Astrocyte (in vitro differentiated cells and primary cell): ENCODE results near the gene TCEAL8.

ENCODE experiments used
- EZH2 ChIP-seq: IDR thresholded peaks from 2 replicates; pipeline ENCODE4 v1.6.1; 2012; ENCODE audit warnings: mild to moderate bottlenecking, low read length, inconsistent platforms; ENCODE audit not compliant: insufficient read depth
- TF ChIP-seq, protein P1 (sequence below): IDR thresholded peaks from 2 replicates; pipeline ENCODE4 v1.5.1; 2011; ENCODE audit warnings: low read depth, mild to moderate bottlenecking, inconsistent platforms, low read length, moderate library complexity; ENCODE audit not compliant: insufficient read depth

DNA sequence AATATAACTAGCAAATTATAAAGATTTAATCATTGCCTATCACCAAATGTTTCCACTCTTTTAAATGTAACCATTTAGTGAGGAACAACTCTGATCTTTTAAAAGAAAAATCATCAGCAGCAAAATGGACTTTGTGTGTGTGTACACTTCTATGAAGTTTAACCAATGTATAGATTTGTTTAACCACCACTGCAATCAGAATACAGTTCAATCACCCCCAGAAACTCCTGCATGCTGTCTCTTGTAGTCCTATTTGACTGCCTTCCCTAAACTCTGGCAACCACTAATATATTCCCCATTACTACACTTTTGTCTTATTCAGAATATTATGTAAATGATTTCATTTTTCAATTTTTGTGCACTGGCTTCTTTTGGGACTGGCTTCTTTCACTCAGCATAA is 1.7 kb upstream of the TCEAL8 start:
- TF ChIP-seq, protein P1, sequence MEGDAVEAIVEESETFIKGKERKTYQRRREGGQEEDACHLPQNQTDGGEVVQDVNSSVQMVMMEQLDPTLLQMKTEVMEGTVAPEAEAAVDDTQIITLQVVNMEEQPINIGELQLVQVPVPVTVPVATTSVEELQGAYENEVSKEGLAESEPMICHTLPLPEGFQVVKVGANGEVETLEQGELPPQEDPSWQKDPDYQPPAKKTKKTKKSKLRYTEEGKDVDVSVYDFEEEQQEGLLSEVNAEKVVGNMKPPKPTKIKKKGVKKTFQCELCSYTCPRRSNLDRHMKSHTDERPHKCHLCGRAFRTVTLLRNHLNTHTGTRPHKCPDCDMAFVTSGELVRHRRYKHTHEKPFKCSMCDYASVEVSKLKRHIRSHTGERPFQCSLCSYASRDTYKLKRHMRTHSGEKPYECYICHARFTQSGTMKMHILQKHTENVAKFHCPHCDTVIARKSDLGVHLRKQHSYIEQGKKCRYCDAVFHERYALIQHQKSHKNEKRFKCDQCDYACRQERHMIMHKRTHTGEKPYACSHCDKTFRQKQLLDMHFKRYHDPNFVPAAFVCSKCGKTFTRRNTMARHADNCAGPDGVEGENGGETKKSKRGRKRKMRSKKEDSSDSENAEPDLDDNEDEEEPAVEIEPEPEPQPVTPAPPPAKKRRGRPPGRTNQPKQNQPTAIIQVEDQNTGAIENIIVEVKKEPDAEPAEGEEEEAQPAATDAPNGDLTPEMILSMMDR: no peak
- no peak for TF ChIP-seq EZH2
